GM18861 (cell line): Measurements from ENCODE around the gene SDHAF2.
"Not testable (repeated sequence)": the region's sequence is repeated elsewhere in the genome, so short reads cannot be mapped to it uniquely, and the experiment has no call there.

Experiments used
- ATAC-seq: cut with Tn5 transposase; IDR thresholded peaks from one replicate; pipeline ENCODE4 v1.9.1; 2021; ENCODE audit not compliant: unreplicated experiment

The SDHAF2 gene

GRCh38 chr11:61429691-61430582 is at the start of gene SDHAF2, which contains the start of gene CPSF7:
Gene SDHAF2 (plus strand): TSS chr11:61430124. CDS start chr11:61430147, 23 bp downstream.
Gene CPSF7 (minus strand): TSS chr11:61429975. CDS start chr11:61429235, 740 bp downstream.
- peak; percentile 76 for ATAC-seq

- no peak for ATAC-seq
These were observed 49.0 kb upstream of the SDHAF2 start for GRCh38 chr11:61380884-61381283.

GRCh38 chr11:61383859-61384258 is 46.1 kb upstream of the SDHAF2 start:
- ATAC-seq: not testable (repeated sequence)

- no peak for ATAC-seq
These were observed 45.4 kb upstream of the SDHAF2 start for GRCh38 chr11:61384271-61385242.

GRCh38 chr11:61390161-61390560 is 39.8 kb upstream of the SDHAF2 start:
- ATAC-seq: no peak

- no peak for ATAC-seq
These were observed 36.8 kb upstream of the SDHAF2 start for GRCh38 chr11:61392981-61393595.

GRCh38 chr11:61401173-61401572 is 28.8 kb upstream of the SDHAF2 start:
- no peak for ATAC-seq

- no peak for ATAC-seq
These were observed 28.4 kb upstream of the SDHAF2 start for GRCh38 chr11:61401573-61401972.

GRCh38 chr11:61403658-61404057 is 26.3 kb upstream of the SDHAF2 start:
- no peak for ATAC-seq

GRCh38 chr11:61404103-61404502 is 25.8 kb upstream of the SDHAF2 start:
- no peak for ATAC-seq

- ATAC-seq: no peak
These were observed 25.3 kb upstream of the SDHAF2 start for GRCh38 chr11:61404641-61405040.

- ATAC-seq: no peak
These were observed 23.9 kb upstream of the SDHAF2 start for GRCh38 chr11:61406067-61406466.

GRCh38 chr11:61406991-61407728 is 22.8 kb upstream of the SDHAF2 start:
- ATAC-seq: no peak

GRCh38 chr11:61411589-61411988 is 18.3 kb upstream of the SDHAF2 start:
- no peak for ATAC-seq

- no peak for ATAC-seq
These were observed 16.4 kb upstream of the SDHAF2 start for GRCh38 chr11:61413496-61413895.

- ATAC-seq: no peak
These were observed 15.4 kb upstream of the SDHAF2 start for GRCh38 chr11:61414547-61414946.

GRCh38 chr11:61415381-61415780 is 14.5 kb upstream of the SDHAF2 start:
- no peak for ATAC-seq

- no peak for ATAC-seq
These were observed 13.0 kb upstream of the SDHAF2 start for GRCh38 chr11:61416941-61417340.

- no peak for ATAC-seq
These were observed 12.3 kb upstream of the SDHAF2 start for GRCh38 chr11:61417670-61418069.

- ATAC-seq: no peak
These were observed 11.8 kb upstream of the SDHAF2 start for GRCh38 chr11:61418136-61418535.
